UCSD-AML1 (cell line): Measurements from ENCODE around the gene WASL.
"Not testable (repeated sequence)": the region's sequence is repeated elsewhere in the genome, so short reads cannot be mapped to it uniquely, and the experiment has no call there.

Experiments
- DNase-seq: peaks from one replicate; lab custom pipeline; 2025; ENCODE audit not compliant: unreplicated experiment; lab: John Stamatoyannopoulos, UW

The WASL gene

DNA sequence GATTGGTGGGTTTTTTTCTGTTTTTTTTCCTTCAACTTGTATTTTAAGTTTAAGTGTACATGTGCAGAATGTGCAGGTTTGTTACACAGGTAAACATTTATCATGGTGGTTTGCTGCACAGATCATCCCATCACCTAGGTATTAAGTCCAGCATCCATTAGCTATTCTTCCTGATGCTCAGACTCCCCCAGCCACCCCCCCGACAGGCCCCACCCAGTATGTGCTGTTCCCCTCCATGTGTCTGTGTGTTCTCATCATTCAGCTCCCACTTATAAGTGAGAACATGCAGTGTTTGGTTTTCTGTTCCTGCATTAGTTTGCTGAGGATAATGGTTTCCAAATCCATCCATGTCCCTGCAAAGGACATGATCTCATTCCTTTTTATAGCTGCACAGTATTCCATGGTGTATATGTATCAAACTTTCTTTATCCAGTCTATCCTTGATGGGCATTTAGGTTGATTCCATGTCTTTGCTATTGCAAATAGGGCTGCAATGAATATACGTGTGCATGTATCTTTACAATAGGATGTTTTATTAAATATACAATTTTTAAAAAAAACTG, 114.7 kb downstream of the WASL start:
- not testable (repeated sequence) for DNase-seq

- no peak for DNase-seq
Measured at GRCh38 chr7:123633553-123633952, 115.2 kb downstream of the WASL start.

DNA sequence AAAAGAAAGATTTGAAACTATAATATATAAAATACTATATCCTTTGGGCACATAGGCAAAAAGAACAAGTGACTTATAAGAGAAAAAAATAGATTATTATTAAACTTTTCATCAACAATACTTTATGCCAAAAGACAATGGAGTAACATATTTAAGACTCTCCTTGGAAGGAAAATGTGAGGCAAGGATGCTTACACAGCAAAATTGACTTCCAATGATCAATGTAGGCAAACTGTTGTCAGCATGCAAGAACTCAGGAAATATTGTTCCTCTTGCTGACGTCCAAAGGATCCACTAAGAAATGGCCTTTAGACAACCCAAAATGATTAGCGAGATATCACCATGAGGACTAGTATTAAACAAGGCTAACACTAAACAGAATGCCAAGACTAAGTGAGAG, 116.0 kb downstream of the WASL start:
- DNase-seq = no peak
